ENCODE results near the gene DNAH8. TPM values are rescaled to one million over a fixed set of nuclear protein-coding genes. Genes with fewer than 3 reads are reported as not detected.

DNAH8 gene
- total RNA-seq, 1 experiment from 2014 or later, result not detected

GRCh38 chr6:38786486-38786885 is 71.4 kb downstream of the DNAH8 start:
- Histone ChIP-seq H3K27ac (ENCODE audit: low read length) (no peak overlapping the region), H3K4me3 (ENCODE audit: low read depth in 2 of 2, low read length in 2 of 2) (no peak overlapping the region), H3K27me3 (ENCODE audit: control insufficient read depth, insufficient read depth, low read length) (peaks cover 26% of the 10 kb centered on the region), H3K36me3 (ENCODE audit: control insufficient read depth, insufficient read depth, low read length) (no peaks in the 10 kb centered on the region), H3K4me1 (ENCODE audit: control insufficient read depth, insufficient read depth, low read length) (no peaks in the 10 kb centered on the region), H3K9me3 (ENCODE audit: control insufficient read depth, insufficient read depth, low read depth, low read length) (no peaks in the 10 kb centered on the region)
- TF ChIP-seq POLR2AphosphoS5 (IDR thresholded peaks at IDR 0.05; ENCODE audit: low read depth, low read length) (no peak), SIN3A (IDR thresholded peaks at IDR 0.05; ENCODE audit: borderline replicate concordance, insufficient read depth, low read depth, low read length) (no peak), TCF7L2 (IDR thresholded peaks at IDR 0.05; ENCODE audit: low read depth, low read length) (no peak), CTCF (IDR thresholded peaks at IDR 0.05) (no peak), REST (IDR thresholded peaks at IDR 0.05; ENCODE audit: insufficient read depth in 1 of 2, low read depth in 2 of 2, low read length in 1 of 2) (no peak)
- ChIA-PET CTCF (no interaction called here), POLR2A (no interaction called here)
- in situ Hi-C loops (cut with HindIII; ENCODE audit: low pct_unique_long_range_greater_than_20kb, low sequenced_read_pairs), result no loop called here
- ATAC-seq (no peak), DNase-seq (ENCODE audit: low read depth, low spot score) (no peak)
- intact Hi-C loops (cut with micrococcal nuclease; ENCODE audit: unreplicated experiment), result no loop called here
- no TSS peak for BruUV-seq (replicated peaks)

GRCh38 chr6:38789256-38789655 is 74.1 kb downstream of the DNAH8 start:
- ATAC-seq (no peak), DNase-seq (ENCODE audit: low read depth, low spot score) (no peak)
- Histone ChIP-seq H3K36me3 (ENCODE audit: control insufficient read depth, insufficient read depth, low read length) (no peaks in the 10 kb centered on the region), H3K27me3 (ENCODE audit: control insufficient read depth, insufficient read depth, low read length) (peaks cover 27% of the 10 kb centered on the region), H3K9me3 (ENCODE audit: control insufficient read depth, insufficient read depth, low read depth, low read length) (no peaks in the 10 kb centered on the region), H3K4me3 (ENCODE audit: low read depth in 2 of 2, low read length in 2 of 2) (no peak overlapping the region), H3K27ac (ENCODE audit: low read length) (no peak overlapping the region), H3K4me1 (ENCODE audit: control insufficient read depth, insufficient read depth, low read length) (no peaks in the 10 kb centered on the region)
- in situ Hi-C loops (cut with HindIII; ENCODE audit: low pct_unique_long_range_greater_than_20kb, low sequenced_read_pairs) (no loop called here), intact Hi-C loops (cut with micrococcal nuclease; ENCODE audit: unreplicated experiment) (no loop called here)
- ChIA-PET CTCF (no interaction called here), POLR2A (no interaction called here)
- no peak for TF ChIP-seq TCF7L2 (IDR thresholded peaks at IDR 0.05; ENCODE audit: low read depth, low read length)
- TF ChIP-seq REST (IDR thresholded peaks at IDR 0.05; ENCODE audit: insufficient read depth in 1 of 2, low read depth in 2 of 2, low read length in 1 of 2), result no peak
- no peak for TF ChIP-seq SIN3A (IDR thresholded peaks at IDR 0.05; ENCODE audit: borderline replicate concordance, insufficient read depth, low read depth, low read length)
- TF ChIP-seq CTCF (IDR thresholded peaks at IDR 0.05), result no peak
- no peak for TF ChIP-seq POLR2AphosphoS5 (IDR thresholded peaks at IDR 0.05; ENCODE audit: low read depth, low read length)
- no TSS peak for BruUV-seq (replicated peaks)

Data from Panc1 (cell line).